A549 (cell line): ENCODE results near the gene GNG14.
"Not testable (repeated sequence)": the region's sequence is repeated elsewhere in the genome, so short reads cannot be mapped to it uniquely, and the experiment has no call there.

Source experiments
- CBX8 ChIP-seq: fragments of 200-600 bp; sonication (generic); IDR thresholded peaks from 2 replicates; pipeline ENCODE4 v1.6.1; 2016
- CEBPB ChIP-seq, 2 experiments: fragments of >200 bp in 1 of 2; sonication (Bioruptor Twin) in 1 of 2; formaldehyde crosslinking in 1 of 2; IDR thresholded peaks; 2 replicates each; pipeline ENCODE4 v1.6.1; 2012 to 2016
- EP300 ChIP-seq, 2 experiments: fragments of >200 bp; sonication (Bioruptor Twin); formaldehyde crosslinking; IDR thresholded peaks; 2 replicates in 1 of 2; 3 replicates in 1 of 2; pipeline ENCODE4 v1.6.1; 2016 to 2017
- JUNB ChIP-seq: fragments of >200 bp; sonication (Bioruptor Twin); formaldehyde crosslinking; IDR thresholded peaks from 2 replicates; pipeline ENCODE4 v1.6.1; 2016
- MAZ ChIP-seq: fragments of 150-350 bp; IDR thresholded peaks from 2 replicates; pipeline ENCODE4 v1.6.1; 2014; ENCODE audit warnings: antibody characterized with exemption, low read depth, low read length, borderline replicate concordance
- PHF8 ChIP-seq: fragments of 200-600 bp; sonication (generic); IDR thresholded peaks from 2 replicates; pipeline ENCODE4 v1.6.1; 2016; ENCODE audit warnings: low read depth, mild to moderate bottlenecking, antibody characterized with exemption, moderate library complexity, borderline replicate concordance
- POLR2A ChIP-seq: IDR thresholded peaks from 2 replicates; pipeline ENCODE4 v1.6.1; 2012; ENCODE audit warnings: mild to moderate bottlenecking, low read length
- RARB ChIP-seq: fragments of 250-450 bp; sonication (Bioruptor Pico); IDR thresholded peaks from 2 replicates; pipeline ENCODE4 v1.8.0; 2021; ENCODE audit warnings: mild to moderate bottlenecking, moderate library complexity
- RCOR1 ChIP-seq: fragments of 150-350 bp; IDR thresholded peaks from 2 replicates; pipeline ENCODE4 v1.6.1; 2014; ENCODE audit warnings: antibody characterized with exemption, low read length, low read depth
- SMC3 ChIP-seq: fragments of >200 bp; sonication (Bioruptor Twin); formaldehyde crosslinking; IDR thresholded peaks from 3 replicates; pipeline ENCODE4 v1.6.1; 2018; ENCODE audit warnings: inconsistent platforms
- TF ChIP-seq, protein P1 (sequence below): IDR thresholded peaks from 2 replicates; pipeline ENCODE4 v1.6.1; 2012
- TF ChIP-seq, protein P2 (sequence below): fragments of >200 bp; sonication (Bioruptor Twin); formaldehyde crosslinking; IDR thresholded peaks from 3 replicates; pipeline ENCODE4 v1.5.1; 2016

DNA sequence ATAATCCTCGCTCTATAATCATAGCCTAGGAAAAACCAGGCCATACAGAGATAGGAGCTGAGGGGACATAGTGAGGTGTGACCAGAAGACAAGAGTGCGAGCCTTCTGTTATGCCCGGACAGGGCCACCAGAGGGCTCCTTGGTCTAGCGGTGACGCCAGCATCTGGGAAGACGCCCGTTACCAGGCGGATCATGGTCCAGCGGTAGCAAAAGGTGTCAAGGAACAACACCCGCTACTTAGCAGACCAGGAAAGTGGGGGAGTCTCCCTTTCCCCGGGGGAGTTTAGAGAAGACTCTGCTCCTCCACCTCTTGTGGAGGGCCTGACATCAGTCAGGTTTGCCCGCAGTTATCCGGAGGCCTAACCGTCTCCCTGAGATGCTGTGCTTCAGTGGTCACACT is 24.3 kb downstream of the GNG14 start:
- TF ChIP-seq RARB (CRISPR knock-in tag); JUNB; POLR2A; CBX8; PHF8; CEBPB (IDR thresholded peaks at IDR 0.05); SMC3; MAZ; EP300 (IDR thresholded peaks at IDR 0.05); RCOR1: not testable (repeated sequence)
- TF ChIP-seq, protein P1, sequence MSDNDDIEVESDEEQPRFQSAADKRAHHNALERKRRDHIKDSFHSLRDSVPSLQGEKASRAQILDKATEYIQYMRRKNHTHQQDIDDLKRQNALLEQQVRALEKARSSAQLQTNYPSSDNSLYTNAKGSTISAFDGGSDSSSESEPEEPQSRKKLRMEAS = not testable (repeated sequence)
- TF ChIP-seq, protein P2, sequence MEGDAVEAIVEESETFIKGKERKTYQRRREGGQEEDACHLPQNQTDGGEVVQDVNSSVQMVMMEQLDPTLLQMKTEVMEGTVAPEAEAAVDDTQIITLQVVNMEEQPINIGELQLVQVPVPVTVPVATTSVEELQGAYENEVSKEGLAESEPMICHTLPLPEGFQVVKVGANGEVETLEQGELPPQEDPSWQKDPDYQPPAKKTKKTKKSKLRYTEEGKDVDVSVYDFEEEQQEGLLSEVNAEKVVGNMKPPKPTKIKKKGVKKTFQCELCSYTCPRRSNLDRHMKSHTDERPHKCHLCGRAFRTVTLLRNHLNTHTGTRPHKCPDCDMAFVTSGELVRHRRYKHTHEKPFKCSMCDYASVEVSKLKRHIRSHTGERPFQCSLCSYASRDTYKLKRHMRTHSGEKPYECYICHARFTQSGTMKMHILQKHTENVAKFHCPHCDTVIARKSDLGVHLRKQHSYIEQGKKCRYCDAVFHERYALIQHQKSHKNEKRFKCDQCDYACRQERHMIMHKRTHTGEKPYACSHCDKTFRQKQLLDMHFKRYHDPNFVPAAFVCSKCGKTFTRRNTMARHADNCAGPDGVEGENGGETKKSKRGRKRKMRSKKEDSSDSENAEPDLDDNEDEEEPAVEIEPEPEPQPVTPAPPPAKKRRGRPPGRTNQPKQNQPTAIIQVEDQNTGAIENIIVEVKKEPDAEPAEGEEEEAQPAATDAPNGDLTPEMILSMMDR = not testable (repeated sequence)
